NCI-H2227 (cell line): ENCODE data around the gene TSC22D4.

Experiments used
- DNase-seq: peaks from one replicate; lab custom pipeline; 2025; ENCODE audit not compliant: unreplicated experiment; lab: John Stamatoyannopoulos, UW

Gene TSC22D4

DNA sequence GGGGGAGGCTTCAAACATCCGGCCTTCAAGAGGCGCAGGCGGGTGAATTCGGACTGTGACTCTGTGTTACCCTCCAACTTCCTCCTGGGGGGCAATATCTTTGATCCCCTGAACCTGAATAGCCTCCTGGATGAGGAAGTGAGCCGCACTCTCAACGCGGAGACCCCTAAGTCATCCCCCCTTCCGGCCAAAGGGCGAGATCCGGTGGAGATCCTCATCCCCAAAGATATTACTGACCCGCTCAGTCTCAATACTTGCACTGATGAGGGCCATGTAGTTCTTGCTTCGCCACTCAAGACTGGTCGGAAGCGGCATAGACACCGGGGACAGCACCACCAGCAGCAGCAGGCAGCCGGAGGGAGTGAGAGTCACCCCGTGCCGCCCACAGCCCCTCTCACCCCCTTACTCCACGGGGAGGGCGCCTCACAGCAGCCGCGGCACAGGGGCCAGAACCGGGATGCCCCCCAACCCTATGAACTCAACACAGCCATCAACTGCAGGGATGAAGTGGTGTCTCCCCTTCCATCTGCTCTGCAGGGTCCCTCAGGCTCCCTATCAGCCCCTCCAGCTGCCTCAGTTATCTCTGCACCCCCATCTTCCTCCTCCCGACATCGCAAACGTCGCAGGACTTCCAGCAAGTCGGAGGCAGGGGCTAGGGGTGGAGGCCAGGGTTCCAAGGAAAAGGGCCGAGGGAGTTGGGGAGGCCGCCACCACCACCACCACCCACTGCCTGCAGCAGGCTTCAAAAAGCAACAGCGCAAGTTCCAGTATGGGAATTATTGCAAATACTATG is 48.3 kb downstream of the TSC22D4 start:
- DNase-seq = peak; percentile 61

DNA sequence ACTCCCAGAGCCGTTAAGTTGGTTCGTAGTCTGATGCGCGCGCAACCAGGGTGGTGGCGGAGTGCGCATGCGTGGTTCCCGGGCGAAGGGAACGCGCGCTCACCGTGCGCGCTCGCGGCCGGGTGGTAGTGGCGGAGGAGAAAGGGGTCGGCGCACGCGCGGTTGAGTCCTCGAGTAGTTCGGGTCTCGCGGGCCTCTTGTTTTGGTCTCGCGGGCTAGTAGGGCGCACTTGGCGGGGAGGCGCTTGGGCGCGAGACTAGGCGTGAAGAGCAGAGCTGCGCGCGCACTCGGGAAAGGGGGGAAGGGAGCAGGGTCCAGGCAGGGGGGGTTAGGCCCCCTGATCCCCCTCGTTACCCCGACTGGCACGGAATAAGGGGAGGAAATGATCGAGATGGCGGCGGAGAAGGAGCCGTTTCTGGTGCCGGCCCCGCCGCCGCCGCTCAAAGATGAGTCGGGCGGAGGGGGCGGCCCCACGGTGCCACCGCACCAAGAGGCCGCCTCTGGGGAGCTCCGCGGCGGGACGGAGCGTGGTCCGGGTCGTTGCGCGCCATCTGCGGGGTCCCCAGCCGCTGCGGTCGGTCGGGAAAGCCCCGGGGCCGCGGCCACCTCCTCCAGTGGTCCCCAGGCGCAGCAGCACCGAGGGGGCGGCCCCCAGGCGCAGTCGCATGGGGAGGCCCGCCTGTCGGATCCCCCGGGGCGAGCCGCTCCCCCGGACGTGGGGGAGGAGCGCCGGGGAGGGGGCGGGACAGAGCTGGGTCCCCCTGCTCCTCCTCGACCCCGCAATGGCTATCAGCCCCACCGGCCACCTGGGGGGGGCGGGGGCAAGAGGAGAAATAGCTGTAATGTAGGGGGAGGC is 49.1 kb downstream of the TSC22D4 start, which contains the start of gene MEPCE:
Gene MEPCE, plus strand, starts transcription at position 195 of the 856 bp plus-strand sequence. Its CDS starts 188 bp downstream, at position 383.
- peak; percentile 99 for DNase-seq

DNA sequence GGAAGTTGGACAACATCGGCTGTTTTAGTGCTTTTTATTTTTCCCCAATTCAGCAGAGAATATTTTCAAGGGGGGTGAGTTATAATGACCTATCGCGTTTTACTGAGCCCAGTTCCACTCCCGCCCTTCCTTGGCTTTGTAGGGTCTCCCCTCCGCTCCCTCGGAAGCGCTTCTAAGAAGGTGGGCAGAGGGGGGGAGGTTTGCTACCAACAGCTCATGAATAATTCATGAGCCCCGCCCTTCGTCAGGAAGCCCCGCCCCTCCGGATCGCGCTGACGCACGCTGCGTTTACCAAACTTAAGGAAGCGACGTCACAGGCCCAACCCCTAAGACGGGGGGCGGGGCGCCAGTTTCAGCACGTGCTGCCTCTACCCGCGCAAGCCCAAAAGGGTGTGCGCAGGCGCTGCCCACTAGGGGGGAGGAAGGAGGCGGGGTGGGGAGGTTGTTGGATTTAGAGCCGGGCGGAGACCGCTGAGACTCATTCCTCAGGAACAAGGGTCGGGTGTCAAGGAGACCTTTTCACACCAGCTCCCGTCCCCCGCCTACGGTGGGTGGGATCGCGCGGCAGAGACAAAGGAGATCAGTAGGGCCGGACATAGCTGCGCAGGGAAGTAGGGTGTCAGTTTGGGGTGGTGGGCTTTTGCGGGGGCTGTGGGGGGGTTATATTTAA is 49.9 kb downstream of the TSC22D4 start:
- peak; percentile 100 for DNase-seq

DNA sequence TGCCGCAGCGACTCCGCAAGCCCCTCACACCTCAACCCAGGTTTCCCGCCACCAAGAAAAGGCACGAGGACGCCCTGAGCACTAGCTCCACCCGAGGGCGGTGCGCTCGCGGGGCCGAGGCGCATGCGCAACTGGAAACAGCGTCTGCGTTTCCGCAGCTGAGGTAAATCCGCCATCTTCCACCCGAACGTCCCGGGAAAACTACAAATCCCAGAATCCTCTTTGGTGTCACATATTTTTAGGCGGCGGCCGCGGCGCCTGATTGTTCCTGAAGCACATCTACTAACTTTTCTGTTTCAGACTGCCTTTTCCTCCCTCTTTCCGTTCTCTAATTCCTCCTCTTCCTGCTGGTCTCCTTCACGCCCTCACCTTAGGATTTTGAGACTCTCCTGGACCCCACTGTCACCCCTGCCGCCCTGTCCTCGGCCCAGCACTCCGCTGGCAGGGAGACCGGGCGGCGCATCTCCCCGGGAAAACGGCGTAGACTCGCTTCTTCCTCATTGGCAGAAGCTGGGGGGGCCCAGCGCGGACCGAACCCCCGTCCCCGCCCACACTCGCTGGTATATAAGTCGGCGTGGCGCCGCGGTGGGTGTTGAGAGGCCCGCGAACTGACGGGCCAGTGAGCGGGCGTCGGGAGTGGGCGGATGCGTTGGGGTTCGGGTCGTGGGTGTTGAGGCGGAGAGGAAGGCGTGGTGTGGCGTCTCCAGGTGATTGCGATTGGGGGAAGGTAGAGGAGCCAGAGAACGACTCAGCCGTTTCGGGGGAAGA is 50.6 kb downstream of the TSC22D4 start, which contains the start of gene ZCWPW1:
Gene ZCWPW1, minus strand, starts transcription at position 505 of the 768 bp plus-strand sequence. CDS start 8,054 bp downstream, outside the sequence.
- DNase-seq = peak; percentile 99

DNA sequence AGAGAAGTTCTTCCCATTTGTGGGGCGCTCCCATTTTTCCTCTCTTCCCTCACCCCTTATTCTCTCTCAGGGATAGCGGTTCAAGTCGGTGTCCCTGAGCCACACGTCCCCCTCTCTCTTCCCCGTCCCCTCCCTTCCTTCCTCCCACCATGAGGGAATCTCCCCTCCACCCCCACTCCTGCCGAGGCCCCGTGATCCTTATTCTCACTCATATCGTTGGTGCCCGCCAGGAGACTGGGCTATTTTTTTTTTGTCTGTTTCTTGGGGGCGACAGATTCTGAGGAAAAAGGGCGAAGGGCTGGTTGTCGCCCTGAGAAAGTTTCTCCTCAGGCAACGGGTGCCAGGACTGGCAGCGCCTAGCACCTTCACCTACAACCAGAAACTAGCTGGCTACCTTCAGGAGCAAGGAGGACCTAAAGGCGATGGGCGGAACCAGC is 51.2 kb downstream of the TSC22D4 start:
- no peak for DNase-seq

DNA sequence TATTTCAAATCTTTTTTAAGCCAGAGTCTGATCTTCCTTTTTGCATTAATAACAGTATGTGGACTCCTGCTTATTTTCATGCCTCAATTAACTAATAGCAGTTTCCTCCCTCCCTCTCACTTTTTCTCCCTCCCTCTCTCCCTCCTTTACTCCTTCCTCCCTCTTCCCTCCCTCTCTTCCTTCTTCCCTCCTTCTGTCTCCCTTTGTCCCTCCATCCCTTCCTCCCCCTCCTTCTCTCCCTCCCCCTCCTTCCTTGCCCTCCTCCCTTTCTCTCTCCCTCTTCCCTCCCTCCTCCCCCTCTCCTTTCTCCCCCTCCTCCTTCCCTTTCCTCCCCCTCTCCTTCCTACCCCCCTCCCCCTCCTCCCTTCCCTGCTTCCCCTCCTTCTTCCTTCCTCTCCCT is 52.5 kb downstream of the TSC22D4 start:
- no peak for DNase-seq

DNA sequence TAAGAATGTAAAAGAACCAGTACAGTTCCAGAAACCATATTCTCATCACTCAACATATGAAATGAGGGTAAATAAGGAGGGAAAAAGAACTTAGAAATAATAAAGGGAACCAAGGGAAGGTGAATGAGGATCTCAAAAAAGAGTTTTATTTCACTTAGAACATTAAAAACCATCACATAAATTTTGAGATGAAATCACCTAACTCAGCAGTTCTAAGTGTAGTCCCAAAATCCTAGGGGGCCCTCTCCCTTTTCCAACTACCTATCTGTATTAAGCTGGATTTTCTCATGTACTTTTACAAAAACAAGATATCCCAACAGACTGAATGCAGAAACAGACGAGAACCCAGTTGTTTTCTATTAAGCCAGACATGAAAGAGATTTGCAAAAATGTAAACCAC is 53.7 kb downstream of the TSC22D4 start:
- no peak for DNase-seq

DNA sequence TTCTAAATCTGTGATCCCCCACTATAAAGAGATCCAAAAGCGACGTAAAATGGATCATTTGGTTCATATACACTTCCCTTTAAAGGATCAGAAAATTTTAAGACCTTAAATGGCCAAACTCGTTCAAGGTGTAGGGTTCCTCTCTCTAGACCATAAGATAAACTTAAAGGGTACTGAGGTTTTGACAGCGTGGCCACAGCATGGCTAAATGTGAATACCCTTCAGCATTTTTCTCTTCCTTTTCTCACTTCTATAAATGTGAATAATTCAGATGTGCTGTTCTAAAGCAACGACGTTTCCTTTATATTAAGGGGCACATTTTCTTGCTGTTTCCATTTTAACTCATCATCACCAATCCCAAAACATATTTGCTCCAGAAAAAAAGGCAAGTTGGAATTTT is 55.7 kb downstream of the TSC22D4 start:
- DNase-seq = no peak

DNA sequence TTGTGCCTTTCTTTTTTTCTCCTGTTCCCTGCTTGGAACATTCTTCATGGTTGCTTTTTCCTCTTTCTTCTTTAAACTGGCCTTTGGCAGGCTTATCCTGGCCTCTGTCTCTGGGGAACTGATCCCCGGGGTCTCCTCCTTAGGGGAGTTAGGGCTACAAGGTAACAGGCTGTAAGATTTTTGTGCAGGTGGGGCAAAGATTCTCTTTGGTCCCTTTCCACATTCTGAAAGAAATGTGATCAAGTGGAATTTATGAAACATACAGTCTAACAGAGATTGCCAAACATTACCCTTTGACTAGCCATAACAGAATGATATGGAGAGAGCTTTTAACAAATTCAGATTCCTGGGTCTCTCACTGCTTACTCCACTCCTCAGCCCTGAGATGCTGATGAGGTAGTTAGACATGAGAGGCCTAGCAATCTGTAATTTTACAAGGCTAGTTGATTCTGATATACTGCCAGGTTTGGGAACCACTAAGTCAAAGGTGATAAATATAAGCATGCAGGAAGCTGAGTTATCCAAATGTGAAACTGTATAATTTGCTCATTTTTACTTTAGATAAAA is 59.3 kb downstream of the TSC22D4 start:
- no peak for DNase-seq

DNA sequence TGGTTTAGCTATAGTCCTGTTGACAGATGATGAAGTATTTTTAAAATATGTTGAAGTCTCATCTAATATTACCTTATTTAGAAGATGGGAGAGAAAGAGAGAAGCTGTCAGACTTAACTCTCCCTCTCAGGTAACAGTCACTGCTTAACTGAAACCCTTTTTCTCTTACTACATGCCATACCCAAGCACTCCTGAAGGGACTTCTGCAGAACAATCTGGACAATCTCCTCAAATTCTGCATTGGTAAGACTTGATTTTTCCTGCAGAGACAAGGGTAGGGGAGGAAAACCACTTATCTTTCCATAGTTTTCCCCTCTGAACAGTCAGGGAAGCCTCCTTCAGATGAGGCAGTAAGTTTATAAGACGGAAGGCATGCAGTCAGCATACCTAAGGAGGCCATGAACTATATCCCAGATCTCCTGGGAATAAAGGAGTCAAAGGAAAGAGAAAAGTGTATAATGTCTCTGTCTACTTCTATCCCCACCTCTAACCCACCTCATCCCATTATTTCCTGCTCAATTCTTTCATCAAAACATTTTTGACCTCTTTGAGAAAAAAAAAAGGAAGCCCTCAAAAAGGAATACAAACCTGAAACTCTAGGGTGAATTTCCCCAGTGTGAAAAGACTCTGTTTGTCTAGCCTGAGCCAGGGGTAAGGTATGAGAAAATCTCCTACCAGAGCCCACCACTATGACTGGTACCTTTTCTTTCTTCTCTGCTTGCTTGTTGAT is 59.9 kb downstream of the TSC22D4 start:
- no peak for DNase-seq
